SK-N-MC (cell line): ENCODE results near the gene ATP5ME.

Experiments used
- EZH2 ChIP-seq: fragments of 200-600 bp; sonication (generic); IDR thresholded peaks from one replicate; pipeline ENCODE4 v1.6.1; 2017; ENCODE audit warnings: antibody characterized with exemption
- POLR2AphosphoS5 ChIP-seq: IDR thresholded peaks from 2 replicates; pipeline ENCODE4 v1.6.1; 2012; ENCODE audit warnings: mild to moderate bottlenecking, low read depth, low read length, borderline replicate concordance

DNA sequence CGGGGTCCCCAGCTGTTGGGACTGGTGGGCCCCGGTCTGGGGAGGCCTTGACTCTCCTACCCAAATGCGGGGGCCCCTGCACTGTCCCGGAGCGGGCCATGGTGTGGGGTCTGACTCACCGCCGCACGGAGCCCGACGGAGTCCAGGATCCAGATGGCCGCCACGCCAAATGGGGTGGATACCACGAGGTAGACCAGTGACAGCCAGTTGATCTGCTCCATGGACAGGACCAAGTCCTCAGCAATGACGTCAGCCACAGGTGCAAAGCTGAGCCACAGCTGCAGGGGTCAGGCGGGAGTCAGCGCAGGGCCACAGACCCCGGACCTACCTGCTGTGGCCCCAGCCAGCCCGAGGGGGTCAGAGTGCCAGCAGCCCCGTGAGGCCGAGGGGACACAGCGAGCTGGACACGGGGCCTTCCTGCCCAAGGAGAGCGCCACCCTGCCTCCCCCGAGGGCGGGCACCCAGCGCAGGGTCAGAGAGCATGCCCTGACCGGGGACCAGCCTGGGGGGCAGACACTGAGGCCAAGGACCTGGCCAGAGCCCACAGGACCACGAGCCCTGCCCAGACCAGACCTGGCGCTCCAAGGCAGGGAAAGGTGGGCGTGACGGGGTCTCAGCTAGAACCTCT is 12.5 kb upstream of the ATP5ME start:
- TF ChIP-seq EZH2 (no peak), POLR2AphosphoS5 (no peak)
